Measurements from ENCODE around the gene CDH13. TPM values are rescaled to one million over a fixed set of nuclear protein-coding genes. Genes with fewer than 3 reads are reported as not detected.

CDH13 gene
- total and polyA plus RNA-seq, 10 of the 15 experiments (the other 5 are each of a cell fraction or from before 2014, with no cell fraction given), result under 0.01 to 0.05 TPM; not detected in 8

- TF ChIP-seq STAT1 (conservative IDR thresholded peaks at IDR 0.05), result no peak
- TF ChIP-seq RELB (IDR thresholded peaks at IDR 0.05; ENCODE audit: low read depth), result no peak
These were observed 30.5 kb downstream of the CDH13 start (continued) for GRCh38 chr16:82657239-82657638.

- intact Hi-C loops (cut with micrococcal nuclease; ENCODE audit: unreplicated experiment), result loop anchor here (10.0 kb wide), 1 partner anchor 1653 kb away; the partner anchor contains the start of genes CENPN and CMC2
- in situ Hi-C loops (cut with MboI), result no loop called here
- H3K27me3 ChIP-seq (replicated peaks in 1 of 2; ENCODE audit: control insufficient read depth in 2 of 2, insufficient read depth in 2 of 2, low read length in 1 of 2), result 0 out of 4 replicates have a peak, but pooled peaks cover 0 to 1% of the 10 kb centered on the region in 2 experiments
- no peak overlapping the region for H3K4me3 ChIP-seq
- no peak overlapping the region for H2AFZ ChIP-seq (ENCODE audit: control insufficient read depth, low read depth, low read length)
- H3K79me2 ChIP-seq (ENCODE audit: control insufficient read depth, insufficient read depth, low read length), result no peaks in the 10 kb centered on the region
- SMC1A ChIA-PET (ENCODE audit: uncharacterized antibody, unreplicated experiment), result interaction anchor here (1.2 kb wide), 1 partner anchor 15 kb away, joined by 3 read pairs; no protein-coding TSS in a partner anchor
- FAIRE-seq (peak; percentile 69), ATAC-seq (no peak), DNase-seq (ENCODE audit: low read depth, low spot score) (no peak)
- no peak overlapping the region for H3K27ac ChIP-seq (ENCODE audit: control insufficient read depth, insufficient read depth)
- peaks cover 35% of the 10 kb centered on the region for H3K4me1 ChIP-seq (ENCODE audit: control insufficient read depth, insufficient read depth, low read length)
- CTCF ChIA-PET, result interaction anchor here (1.5 to 10.3 kb wide), 2 partner anchors 16 to 27 kb away, joined by 4 to 100 read pairs; no protein-coding TSS in a partner anchor
- TF ChIP-seq BHLHE40 (IDR thresholded peaks at IDR 0.05; ENCODE audit: borderline replicate concordance in 1 of 2, low read depth in 2 of 2, low read length in 1 of 2) (no peak), TCF3 (IDR thresholded peaks at IDR 0.05; ENCODE audit: borderline replicate concordance, insufficient read depth, low read depth, low read length) (no peak), E4F1 (IDR thresholded peaks at IDR 0.05; ENCODE audit: borderline replicate concordance, partially characterized antibody) (no peak), SIN3A (IDR thresholded peaks at IDR 0.05; ENCODE audit: low read depth, low read length) (no peak), BCL11A (IDR thresholded peaks at IDR 0.05; ENCODE audit: low read depth, low read length) (no peak)
- peaks cover 3% of the 10 kb centered on the region; the same call in 1 of the 3 replicates for H3K9me3 ChIP-seq (replicated peaks; ENCODE audit: control insufficient read depth, insufficient read depth, low read length)
- no peak overlapping the region for H3K9ac ChIP-seq (ENCODE audit: control insufficient read depth, insufficient read depth, low read length)
- no TSS peak for BruUV-seq (replicated peaks)
- no peaks in the 10 kb centered on the region for H4K20me1 ChIP-seq (ENCODE audit: control insufficient read depth, insufficient read depth)
- no peak overlapping the region for H3K4me2 ChIP-seq (ENCODE audit: control insufficient read depth, insufficient read depth)
- 95% methylated on average over 1 of the region's 1 CpG for WGBS (ENCODE audit: insufficient coverage, insufficient replicate concordance, low lambda C conversion rate, missing lambda C conversion rate)
- POLR2A ChIA-PET, result no interaction called here
- H3K36me3 ChIP-seq (ENCODE audit: control insufficient read depth in 2 of 2, insufficient read depth in 2 of 2, low read length in 1 of 2), result no peaks in the 10 kb centered on the region
- RAD21 ChIA-PET (ENCODE audit: unreplicated experiment), result no interaction called here
These were observed 31.0 kb downstream of the CDH13 start for GRCh38 chr16:82657786-82658185.
